OCI-LY3 (cell line): ENCODE results near the gene PHTF2.

Experiments used
- CTCF ChIP-seq: fragments of 200-600, 300-600 bp; sonication (generic); IDR thresholded peaks from 2 replicates; pipeline ENCODE4 v1.5.1; 2014; ENCODE audit warnings: antibody characterized with exemption, low read length, low read depth
- EZH2phosphoT487 ChIP-seq: fragments of 200-600 bp; shearing (Covaris generic); IDR thresholded peaks from 2 replicates; pipeline ENCODE4 v1.6.1; 2018; ENCODE audit warnings: antibody characterized with exemption, mixed run types, low read depth

- TF ChIP-seq CTCF (no peak), EZH2phosphoT487 (no peak)
Measured at GRCh38 chr7:77933394-77933793, 134.8 kb downstream of the PHTF2 start.
